ENCODE data around the gene OBSCN.
"Not testable (repeated sequence)": the region's sequence is repeated elsewhere in the genome, so short reads cannot be mapped to it uniquely, and the experiment has no call there.

Gene OBSCN

GRCh38 chr1:228214921-228215662 is 7.2 kb downstream of the OBSCN start:
- DNase-seq, result no peak

- DNase-seq, result no peak
Measured at GRCh38 chr1:228215663-228216116, 7.8 kb downstream of the OBSCN start.

- no peak for DNase-seq
Measured at GRCh38 chr1:228216371-228217320, 8.8 kb downstream of the OBSCN start.

- DNase-seq, result no peak
Measured at GRCh38 chr1:228217551-228218344, 9.9 kb downstream of the OBSCN start.

GRCh38 chr1:228218513-228219244 is 10.8 kb downstream of the OBSCN start:
- DNase-seq, result no peak

- DNase-seq, result no peak
Measured at GRCh38 chr1:228219245-228219961, 11.6 kb downstream of the OBSCN start.

GRCh38 chr1:228219962-228220780 is 12.3 kb downstream of the OBSCN start:
- no peak for DNase-seq

GRCh38 chr1:228221097-228221496 is 13.3 kb downstream of the OBSCN start:
- not testable (repeated sequence) for DNase-seq

GRCh38 chr1:228222548-228222947 is 14.7 kb downstream of the OBSCN start:
- DNase-seq, result no peak

GRCh38 chr1:228224198-228225164 is 16.6 kb downstream of the OBSCN start:
- DNase-seq, result no peak

GRCh38 chr1:228225165-228225710 is 17.4 kb downstream of the OBSCN start:
- no peak for DNase-seq

- no peak for DNase-seq
Measured at GRCh38 chr1:228225740-228226139, 17.9 kb downstream of the OBSCN start.

- DNase-seq, result no peak
Measured at GRCh38 chr1:228226141-228226874, 18.5 kb downstream of the OBSCN start.

- DNase-seq, result no peak
Measured at GRCh38 chr1:228226956-228227791, 19.3 kb downstream of the OBSCN start.

- not testable (repeated sequence) for DNase-seq
Measured at GRCh38 chr1:228228147-228228546, 20.3 kb downstream of the OBSCN start.

GRCh38 chr1:228228601-228229074 is 20.8 kb downstream of the OBSCN start:
- DNase-seq, result no peak

- DNase-seq, result no peak
Measured at GRCh38 chr1:228231189-228231588, 23.3 kb downstream of the OBSCN start.
